Glomerular endothelial cell (primary cell): ENCODE measurements around the gene C14orf180. TPM values are rescaled to one million over a fixed set of nuclear protein-coding genes. Genes with fewer than 3 reads are reported as not detected.

ENCODE experiments used
- DNase-seq: peaks from one replicate; pipeline ENCODE4 v3.0.0-alpha.2; 2011; ENCODE audit warnings: low read depth, low spot score; ENCODE audit errors: extremely low read depth
- total RNA-seq: library from RNA; depleted of rRNA; stranded (reverse); fragments of >200 nt; gene quantifications from 2 replicates; pipeline ENCODE4 v1.2.3, GENCODE V29; 2015

C14orf180 gene
- total RNA-seq, 1 donor from 2014 or later, result not detected

GRCh38 chr14:104549536-104550339 lies 29.8 kb upstream of the C14orf180 start:
- no peak for DNase-seq

GRCh38 chr14:104550340-104550860 lies 29.2 kb upstream of the C14orf180 start:
- DNase-seq, result no peak

DNA sequence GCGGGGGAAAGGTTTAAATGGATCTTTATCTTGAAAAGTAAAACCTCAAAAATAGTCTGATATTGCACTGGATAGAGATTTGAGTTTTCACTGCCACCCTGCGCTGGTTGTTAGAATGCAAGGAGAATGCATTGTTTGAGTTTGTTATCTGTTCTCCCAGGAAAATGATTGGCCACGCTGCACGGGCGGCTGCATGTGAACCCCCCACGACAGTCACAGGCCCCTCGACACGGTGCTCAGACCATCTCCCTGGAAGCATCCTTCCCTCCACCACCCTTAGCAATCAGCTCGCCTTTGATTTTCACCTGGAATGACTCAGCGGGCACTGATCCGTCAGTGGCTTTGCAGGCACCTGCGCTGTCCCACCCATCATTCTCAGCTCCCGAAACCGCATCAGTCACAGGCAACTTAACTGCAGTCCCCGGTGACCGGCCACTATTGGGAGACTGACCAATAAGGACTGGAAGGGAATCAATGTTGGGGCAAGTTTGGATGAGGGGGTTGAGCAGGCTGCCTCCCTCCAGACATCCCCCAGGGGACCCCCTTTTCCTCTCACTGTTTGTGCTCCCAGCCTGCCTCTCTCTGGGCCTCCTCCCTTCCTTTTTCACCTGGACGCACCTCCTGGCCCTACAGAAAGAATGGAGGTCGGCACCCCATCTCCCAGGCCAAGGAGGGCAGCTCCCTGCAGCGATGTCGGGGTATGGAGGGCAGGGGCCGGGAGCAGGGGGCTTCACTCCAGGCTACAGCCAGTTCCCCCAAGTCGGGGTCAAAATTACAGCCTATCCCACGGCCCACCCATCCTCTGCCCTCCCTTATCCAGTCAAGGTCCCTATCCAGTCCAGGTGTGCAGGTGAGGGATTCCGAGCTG lies 28.5 kb upstream of the C14orf180 start:
- DNase-seq, result no peak

- DNase-seq, result no peak
These were observed 27.5 kb upstream of the C14orf180 start for GRCh38 chr14:104551851-104552737.

DNA sequence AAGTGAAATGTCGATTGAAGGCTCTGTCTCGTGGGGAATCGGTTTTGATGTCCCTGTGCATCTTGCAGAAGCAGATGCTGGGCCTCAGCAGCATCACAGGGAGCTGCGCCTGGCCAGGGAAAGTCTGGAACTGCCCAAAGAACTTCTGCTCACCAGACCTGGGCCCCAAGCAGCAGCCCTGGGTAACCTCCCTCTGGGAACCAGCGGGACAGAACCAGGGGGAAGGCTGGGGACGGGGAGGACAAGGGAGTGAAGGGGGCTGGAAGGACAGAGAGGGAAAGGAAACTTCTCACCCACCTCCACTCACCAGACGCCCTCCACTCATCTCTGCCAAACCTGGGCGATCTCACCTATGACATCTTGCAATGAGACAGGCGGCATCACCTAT lies 26.8 kb upstream of the C14orf180 start:
- DNase-seq, result no peak

DNA sequence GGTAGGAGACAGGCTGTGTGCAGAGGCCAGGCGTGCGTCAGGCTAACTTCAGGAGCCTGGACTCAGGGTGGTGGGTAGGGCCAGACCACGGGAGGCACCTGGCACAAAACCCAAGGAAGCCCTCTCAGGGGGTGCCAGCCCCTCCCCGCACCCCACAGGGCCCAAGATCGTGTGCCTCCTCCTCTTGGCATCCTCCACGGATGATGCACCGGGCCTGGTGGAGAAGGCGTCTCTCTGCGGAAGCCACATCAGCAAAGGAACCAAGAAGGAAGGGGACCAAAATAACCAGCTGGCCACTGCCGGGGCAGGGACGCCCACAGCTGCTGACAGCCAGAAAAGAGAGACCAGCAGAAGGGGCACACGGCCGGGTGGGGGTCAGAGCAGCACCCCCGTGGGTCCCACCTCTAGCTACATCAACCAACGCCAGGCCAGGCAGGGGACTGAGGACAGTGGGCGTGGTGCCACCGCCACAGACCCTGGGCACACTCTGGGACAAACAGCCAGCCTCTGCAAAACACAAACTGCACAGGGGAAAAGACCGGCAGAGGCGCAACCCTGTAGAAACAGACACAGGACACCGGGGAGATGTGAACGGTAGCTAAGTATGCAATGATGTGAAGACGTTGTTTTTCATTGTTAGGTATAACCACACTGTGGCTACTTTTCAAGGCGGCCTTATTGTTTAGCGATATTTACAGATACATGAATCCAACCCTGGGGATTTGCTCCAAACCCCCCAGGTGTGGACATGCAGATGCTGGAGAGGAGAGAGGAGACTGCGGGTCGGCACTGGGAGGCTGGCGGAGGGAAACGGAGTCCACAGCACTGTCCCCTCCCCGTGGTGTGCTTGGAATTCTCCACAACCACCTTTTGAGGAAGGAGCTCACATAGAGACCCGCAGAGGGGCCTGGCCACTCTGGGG lies 26.1 kb upstream of the C14orf180 start:
- no peak for DNase-seq

DNA sequence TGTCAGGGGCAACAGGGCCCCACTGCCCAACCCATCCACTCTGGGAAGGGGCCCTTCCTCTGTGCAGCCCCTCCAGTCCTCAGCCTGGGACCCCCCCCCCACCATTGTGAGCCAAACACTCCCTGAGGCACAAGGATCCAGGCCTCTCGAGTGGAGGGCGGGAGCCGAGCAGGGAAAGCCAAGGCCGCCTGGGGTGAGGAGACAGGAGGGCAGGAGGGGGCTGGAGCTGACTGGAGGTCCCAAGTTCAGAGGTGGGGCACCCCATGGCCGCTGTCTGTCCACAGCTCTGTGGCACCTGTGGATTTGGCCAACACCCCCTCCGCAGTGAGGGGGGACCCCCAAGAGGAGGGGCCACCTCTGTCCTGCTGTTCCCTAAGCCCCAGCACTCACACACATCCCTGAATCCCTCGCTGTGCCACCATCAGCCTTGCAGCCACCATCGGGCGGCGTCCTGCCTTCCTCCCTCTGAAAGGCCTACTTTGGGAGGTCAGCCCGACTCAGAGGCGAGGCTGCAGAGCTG lies 25.4 kb upstream of the C14orf180 start:
- DNase-seq, result no peak

DNA sequence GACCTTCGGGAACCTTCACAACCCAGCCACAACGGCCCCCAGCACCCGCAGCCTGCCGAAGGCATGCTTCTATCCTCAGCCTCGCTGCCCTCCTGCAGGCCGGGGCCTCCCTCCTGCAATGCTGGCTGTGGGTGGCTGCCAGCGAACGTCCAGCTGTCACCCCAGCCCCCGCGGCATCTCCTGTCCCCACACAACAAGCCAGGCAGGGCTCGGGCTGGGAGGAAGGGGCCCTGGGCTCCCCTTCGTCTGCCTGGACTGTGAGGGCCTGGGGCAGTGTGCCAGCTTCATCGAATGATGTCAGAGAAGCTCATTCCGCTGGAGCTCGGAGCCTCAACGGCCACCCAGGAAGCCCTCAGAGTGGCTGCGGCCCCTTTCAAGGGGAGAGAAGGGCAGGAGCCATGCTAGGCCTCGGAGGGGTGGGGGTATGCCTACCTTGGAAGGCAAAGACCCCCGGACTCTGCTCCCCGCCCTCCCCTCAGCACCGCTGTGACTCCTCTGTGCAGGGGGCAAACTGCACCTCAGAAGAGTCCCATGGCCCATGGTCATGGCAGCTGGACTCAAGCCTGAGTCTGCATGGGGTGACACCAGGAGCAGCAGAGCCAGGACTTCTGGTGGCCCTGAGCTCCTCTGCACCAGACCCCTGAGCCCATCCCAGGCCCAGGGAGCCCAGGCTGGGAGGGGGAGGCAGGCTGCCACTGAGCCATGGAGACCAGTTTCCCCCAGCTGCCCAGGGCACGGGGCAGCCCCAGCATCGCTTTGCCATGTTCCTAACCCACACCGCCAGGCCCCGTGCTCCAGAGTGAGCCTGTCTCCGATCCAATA lies 24.7 kb upstream of the C14orf180 start:
- DNase-seq, result no peak

DNA sequence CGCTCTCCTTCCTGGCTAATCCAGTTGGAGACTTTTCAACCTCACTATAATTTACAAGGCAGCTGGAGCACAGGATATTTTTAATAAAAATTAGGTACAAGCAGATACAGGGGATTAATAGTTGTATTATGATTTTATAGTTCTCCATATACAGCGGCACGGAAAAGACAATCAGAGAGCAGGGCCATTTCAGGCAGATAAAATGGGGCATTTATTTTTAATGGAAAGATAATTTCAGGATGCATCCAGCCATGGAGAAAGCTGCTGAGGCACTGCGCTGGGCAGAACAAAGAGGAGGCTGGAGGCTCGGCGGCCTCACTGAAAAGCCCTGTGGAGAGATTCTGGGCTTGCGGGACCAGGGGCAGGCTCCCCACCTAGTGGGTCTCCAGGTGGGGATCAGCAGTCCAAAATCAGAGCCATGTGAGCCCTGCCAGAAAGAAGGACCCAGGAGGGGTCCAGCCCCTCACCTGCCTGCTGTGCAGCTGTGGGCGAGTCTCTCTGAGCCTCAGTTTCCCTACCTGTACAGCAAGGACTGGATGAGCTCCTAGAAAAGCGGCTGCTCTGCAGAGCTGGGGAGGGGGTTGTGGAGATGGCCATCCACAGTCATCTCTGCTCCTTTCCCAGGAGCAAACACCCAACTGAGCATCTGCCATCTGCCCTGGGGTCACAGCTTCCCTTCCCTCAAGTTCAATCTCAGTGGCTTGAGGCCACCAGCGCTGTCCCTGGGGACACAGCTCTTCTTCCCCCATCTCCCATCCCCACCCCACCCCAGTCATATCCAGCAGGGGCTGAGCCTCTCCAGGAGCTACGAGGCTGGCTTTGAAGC lies 23.9 kb upstream of the C14orf180 start:
- no peak for DNase-seq

GRCh38 chr14:104556256-104557021 lies 23.1 kb upstream of the C14orf180 start:
- no peak for DNase-seq

DNA sequence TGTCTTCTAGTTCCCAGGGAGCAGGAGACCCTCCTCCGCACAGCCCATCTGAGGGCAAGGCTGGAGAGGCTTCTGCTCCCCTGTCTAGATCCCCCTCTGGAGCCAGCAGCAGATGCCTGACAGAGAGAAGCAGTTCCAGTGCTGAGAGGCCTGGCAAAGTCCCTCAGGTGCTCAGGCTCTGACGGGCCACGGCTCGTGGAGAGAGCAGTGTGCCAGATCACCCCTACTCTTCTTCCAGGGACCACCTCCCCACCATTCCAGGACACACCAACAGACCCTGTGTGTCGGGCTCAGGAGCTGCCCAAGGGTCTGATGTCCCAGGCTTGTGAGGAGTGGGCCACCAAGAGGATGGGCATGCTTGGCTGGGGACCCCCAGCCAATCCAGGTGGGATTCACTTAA lies 22.5 kb upstream of the C14orf180 start:
- DNase-seq, result no peak

- no peak for DNase-seq
These were observed 21.8 kb upstream of the C14orf180 start for GRCh38 chr14:104557766-104558165.

DNA sequence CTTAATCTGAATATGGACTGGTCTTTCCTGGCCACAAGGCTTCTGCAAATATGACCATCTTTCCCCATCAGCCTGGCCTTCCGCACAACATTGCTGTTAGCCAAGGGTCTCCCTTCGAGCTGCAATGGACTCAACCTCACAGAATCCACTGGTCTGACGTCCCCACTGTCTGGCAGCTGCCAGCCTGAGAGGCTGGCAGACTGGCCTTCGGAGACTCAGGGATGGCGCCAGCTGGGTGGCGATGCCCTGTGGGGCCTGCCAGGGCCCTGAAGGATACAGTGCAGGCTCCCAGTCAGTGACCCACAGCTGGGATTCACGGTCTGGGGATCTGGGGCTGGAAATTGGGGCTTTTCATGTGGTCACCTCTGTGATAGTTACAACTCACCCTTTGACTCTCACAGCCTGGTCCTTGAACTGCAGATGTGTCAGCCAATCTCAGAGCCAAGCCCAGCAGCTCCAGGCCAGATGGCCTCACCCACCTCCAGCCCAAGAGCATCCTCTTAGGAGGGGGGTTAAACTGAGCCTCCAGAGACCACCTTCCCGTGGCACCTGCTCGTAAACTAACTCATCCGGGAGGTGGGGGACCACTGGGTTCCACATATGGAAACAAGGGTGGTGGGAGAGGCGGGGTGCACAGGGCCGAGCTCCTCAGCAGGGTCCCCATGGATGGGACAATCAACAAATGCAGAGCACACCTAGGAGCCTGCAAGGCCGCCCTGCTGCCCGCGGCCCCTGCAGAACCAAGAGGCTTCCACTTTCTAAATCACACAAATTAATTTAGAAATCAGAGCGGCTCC lies 21.1 kb upstream of the C14orf180 start:
- no peak for DNase-seq

GRCh38 chr14:104559028-104559803 lies 20.3 kb upstream of the C14orf180 start:
- DNase-seq, result no peak

GRCh38 chr14:104559804-104560585 lies 19.6 kb upstream of the C14orf180 start:
- no peak for DNase-seq
